Gastroesophageal sphincter (tissue), 3 donors: ENCODE results near the gene CDH23.

Experiments used
- CTCF ChIP-seq, 4 experiments: fragments of 200-600 bp in 2 of 4; fragments of 450-650 bp in 2 of 4; sonication (generic) in 1 of 4; IDR thresholded peaks; one replicate each; pipeline ENCODE4 v1.5.1; 2017 to 2019; ENCODE audit warnings: antibody characterized with exemption in 4 of 4, mild to moderate bottlenecking in 2 of 4, moderate library complexity in 2 of 4
- POLR2A ChIP-seq, 2 donors: fragments of 450-650 bp; IDR thresholded peaks; one replicate each; pipeline ENCODE4 v1.6.1; 2017; ENCODE audit warnings: antibody characterized with exemption in 2 of 2, mild to moderate bottlenecking in 2 of 2, moderate library complexity in 1 of 2

GRCh38 chr10:71810048-71810750 lies 413.5 kb downstream of the CDH23 start:
- TF ChIP-seq POLR2A (IDR thresholded peaks at IDR 0.05) (no peak), CTCF (IDR thresholded peaks at IDR 0.05) (no peak)
